ENCODE results near the gene ZBTB22. TPM values are rescaled to one million over a fixed set of nuclear protein-coding genes. Genes with fewer than 3 reads are reported as not detected.
"Not testable (repeated sequence)": the region's sequence is repeated elsewhere in the genome, so short reads cannot be mapped to it uniquely, and the experiment has no call there.

ZBTB22 gene
- total RNA-seq, 1 donor from 2014 or later = 15.8 TPM

GRCh38 chr6:33278810-33279209, 38.7 kb downstream of the ZBTB22 start:
- no peak for DNase-seq

GRCh38 chr6:33278392-33278741, 39.2 kb downstream of the ZBTB22 start:
- no peak for DNase-seq

DNA sequence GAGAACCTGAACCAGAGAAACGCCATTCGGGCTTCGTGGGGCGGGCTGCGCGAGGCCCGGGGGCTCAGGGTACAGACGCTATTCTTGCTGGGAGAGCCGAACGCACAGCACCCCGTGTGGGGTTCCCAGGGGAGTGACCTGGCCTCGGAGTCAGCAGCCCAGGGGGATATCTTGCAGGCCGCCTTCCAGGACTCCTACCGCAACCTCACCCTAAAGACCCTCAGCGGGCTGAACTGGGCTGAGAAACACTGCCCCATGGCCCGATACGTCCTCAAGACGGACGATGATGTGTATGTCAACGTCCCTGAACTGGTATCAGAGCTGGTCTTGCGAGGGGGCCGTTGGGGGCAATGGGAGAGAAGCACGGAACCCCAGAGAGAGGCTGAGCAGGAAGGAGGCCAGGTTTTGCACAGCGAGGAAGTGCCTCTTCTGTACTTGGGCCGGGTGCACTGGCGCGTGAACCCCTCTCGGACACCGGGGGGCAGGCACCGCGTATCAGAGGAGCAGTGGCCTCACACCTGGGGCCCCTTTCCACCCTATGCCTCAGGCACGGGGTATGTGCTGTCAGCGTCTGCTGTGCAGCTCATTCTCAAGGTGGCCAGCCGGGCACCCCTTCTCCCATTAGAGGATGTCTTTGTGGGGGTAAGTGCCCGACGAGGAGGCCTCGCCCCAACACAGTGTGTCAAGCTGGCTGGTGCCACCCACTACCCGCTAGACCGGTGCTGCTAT, 39.7 kb downstream of the ZBTB22 start:
- DNase-seq = peak; percentile 20

DNA sequence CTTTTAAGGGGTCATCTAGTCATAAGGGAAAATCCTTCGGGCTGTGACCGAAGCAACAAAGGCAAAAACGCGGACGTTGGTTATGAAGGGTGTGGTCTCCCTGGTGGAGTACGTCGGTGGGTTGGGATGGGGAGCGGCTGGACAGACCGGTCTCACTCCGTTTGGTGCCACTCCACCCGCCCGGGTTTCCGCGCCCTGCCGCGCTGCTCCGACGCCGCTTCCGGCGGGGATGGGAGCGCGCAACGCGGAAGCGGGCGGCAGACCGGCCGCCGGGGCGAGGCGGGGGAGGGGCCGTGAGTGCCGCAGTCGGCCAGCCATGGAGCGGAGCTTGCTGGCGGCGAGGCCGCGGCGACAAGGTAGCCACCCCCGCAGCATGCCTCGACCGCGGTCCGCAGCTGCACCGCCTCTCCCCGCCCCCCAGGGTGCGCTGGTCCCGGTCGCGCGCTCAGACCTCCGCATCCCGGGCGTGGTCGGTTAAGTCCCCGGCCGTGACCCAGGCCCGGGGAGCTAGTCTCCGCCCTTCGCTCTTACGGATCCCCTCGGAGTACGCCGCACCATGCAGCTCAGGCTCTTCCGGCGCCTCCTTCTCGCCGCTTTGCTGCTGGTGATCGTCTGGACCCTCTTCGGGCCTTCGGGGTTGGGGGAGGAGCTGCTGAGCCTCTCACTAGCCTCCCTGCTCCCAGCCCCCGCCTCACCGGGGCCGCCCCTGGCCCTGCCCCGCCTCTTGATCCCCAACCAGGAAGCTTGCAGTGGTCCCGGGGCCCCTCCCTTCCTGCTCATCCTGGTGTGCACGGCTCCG, 40.5 kb downstream of the ZBTB22 start, which contains the start of gene B3GALT4:
Gene B3GALT4 (plus strand): TSS at position 260 of the 799 bp plus-strand sequence. CDS start 297 bp downstream, at position 557.
- DNase-seq = peak; percentile 67

DNA sequence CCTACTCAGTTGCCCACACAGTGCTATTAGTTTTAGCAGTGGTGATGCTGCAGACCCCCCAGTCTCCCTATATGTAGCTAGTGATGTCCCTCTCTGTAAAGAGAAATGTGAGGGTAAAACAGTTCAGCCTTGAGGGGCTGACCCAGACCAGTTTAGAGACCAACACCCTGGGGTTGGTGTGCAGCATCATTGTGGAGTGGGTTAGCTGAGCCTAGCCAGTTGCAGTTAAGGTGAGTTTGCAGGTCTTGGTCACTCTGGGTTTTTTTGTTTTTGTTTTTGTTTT, 41.0 kb downstream of the ZBTB22 start:
- DNase-seq = no peak

GRCh38 chr6:33275795-33276580, 41.6 kb downstream of the ZBTB22 start:
- not testable (repeated sequence) for DNase-seq

- peak; percentile 10 for DNase-seq
Observed at GRCh38 chr6:33273924-33274902, 43.3 kb downstream of the ZBTB22 start.

DNA sequence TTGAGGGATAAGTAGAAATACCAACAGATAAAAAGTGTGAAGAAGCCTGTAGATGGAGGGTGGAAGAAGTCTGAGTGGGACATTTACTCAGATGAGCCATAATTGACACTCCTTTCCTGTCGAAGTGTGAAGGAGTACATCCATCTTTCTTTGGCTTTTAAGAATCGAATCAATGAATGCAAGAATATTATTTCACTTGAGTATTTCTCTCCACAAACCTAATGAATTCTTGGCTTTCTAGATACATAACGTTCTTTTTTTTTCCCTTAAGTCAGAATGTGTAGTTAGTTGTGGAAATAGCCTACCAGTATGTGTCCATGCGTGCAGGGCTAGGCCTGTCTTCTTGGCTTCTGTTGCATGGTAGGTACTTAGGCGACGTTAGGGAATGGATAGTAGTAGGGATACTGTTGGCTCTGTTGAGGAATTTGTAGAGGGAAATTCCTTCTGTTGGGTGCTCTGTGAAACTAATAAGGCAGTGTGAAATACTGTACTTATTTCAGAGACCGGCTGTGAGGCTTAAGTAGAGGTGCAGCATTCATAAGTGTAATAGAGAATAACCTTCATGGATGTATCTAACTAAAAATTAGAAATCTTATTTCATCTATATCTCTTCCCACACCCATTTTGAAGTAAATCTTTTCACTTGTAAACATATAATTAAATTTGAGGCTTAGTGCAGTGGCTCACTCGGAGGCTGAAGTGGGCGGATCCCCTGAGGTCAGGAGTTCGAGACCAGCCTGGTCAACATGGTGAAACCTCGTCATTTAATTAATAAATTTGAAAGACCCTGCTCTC, 44.2 kb downstream of the ZBTB22 start:
- DNase-seq = peak; percentile 7

DNA sequence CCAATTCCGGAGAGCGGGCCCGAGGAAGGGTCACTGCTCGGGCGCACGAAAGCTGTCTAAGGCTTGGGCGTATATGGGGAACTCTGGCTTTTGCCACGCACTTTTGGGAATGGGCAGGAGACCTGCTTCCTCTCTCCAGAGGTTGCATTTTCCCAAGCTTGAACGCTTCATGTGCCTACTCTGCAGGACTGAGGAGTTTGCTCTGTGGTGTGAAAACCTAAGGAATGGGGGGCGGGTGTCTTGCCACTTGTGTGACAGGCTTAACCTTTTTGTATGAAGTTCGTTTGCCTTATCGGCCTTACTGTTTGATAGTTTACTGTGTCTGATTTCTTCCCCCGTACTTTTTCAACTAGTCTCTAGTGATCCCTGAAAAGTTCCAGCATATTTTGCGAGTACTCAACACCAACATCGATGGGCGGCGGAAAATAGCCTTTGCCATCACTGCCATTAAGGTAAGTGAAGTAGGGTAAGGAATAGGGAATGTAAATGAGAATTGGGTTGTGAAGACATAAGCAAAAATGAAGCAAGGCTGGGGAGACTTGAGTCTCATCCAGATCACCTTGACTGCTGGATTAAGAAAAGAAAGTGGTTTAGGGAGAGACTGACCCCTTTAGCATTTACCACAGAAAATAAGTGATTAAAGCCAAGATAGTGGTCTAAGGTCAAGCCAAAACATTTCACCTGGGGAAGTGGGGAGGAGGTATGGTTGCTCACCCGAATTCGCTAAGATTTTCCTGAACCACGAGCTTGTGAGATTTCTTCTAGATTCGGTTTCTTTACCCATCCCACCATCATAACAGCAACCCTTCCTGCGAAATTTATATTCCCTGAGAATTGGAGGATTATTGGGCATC, 45.0 kb downstream of the ZBTB22 start:
- DNase-seq = peak; percentile 46

- peak; percentile 100 for DNase-seq
Observed at GRCh38 chr6:33271468-33272274, 45.9 kb downstream of the ZBTB22 start, which contains the start of the genes RPS18 and VPS52. RPS18 (plus strand) TSS chr6:33272075; CDS start chr6:33272120, 45 bp downstream. VPS52 (minus strand) TSS chr6:33271876; CDS start chr6:33271675, 201 bp downstream.

GRCh38 chr6:33271117-33271467, 46.5 kb downstream of the ZBTB22 start:
- DNase-seq = no peak

Other genes starting within 250 kb of the ZBTB22 start
- gene HLA-DPA1, start 244.1 kb downstream of the ZBTB22 start, total RNA-seq = 0.34 and 17.4 TPM in 2 replicates
- 1.4 and 22.4 TPM in 2 replicates for gene HLA-DPB1, start 241.8 kb downstream of the ZBTB22 start, total RNA-seq
- gene COL11A2, start 125.3 kb downstream of the ZBTB22 start, total RNA-seq = 0.28 and 0.34 TPM in 2 replicates
- gene RXRB, start 117.1 kb downstream of the ZBTB22 start, total RNA-seq = 26.6 and 27.9 TPM in 2 replicates
- gene SLC39A7, start 116.9 kb downstream of the ZBTB22 start, total RNA-seq = 93.6 and 99.4 TPM in 2 replicates
- gene HSD17B8, start 113.1 kb downstream of the ZBTB22 start, total RNA-seq = 8.7 and 9.7 TPM in 2 replicates
- 22.6 and 29.0 TPM in 2 replicates for gene RING1, start 109.2 kb downstream of the ZBTB22 start, total RNA-seq
- gene VPS52, start 45.9 kb downstream of the ZBTB22 start, total RNA-seq = 33.7 and 38.5 TPM in 2 replicates
- 1,732 and 3,722 TPM in 2 replicates for gene RPS18, start 45.7 kb downstream of the ZBTB22 start, total RNA-seq
- gene B3GALT4, start 40.6 kb downstream of the ZBTB22 start, total RNA-seq = 5.9 and 10.0 TPM in 2 replicates
- 65.9 and 75.4 TPM in 2 replicates for gene WDR46, start 28.5 kb downstream of the ZBTB22 start, total RNA-seq
- 22.1 and 29.1 TPM in 2 replicates for gene PFDN6, start 28.1 kb downstream of the ZBTB22 start, total RNA-seq
- gene RGL2, start 18.8 kb downstream of the ZBTB22 start, total RNA-seq = 82.4 and 88.3 TPM in 2 replicates
- 137 and 154 TPM in 2 replicates for gene TAPBP, start 3.7 kb downstream of the ZBTB22 start, total RNA-seq
- 52.1 and 57.9 TPM in 2 replicates for gene DAXX, start 5.2 kb upstream of the ZBTB22 start, total RNA-seq
- 12.4 and 34.3 TPM in 2 replicates for gene KIFC1, start 74.1 kb upstream of the ZBTB22 start, total RNA-seq
- 14.4 and 16.5 TPM in 2 replicates for gene PHF1, start 93.3 kb upstream of the ZBTB22 start, total RNA-seq
- gene CUTA, start 100.4 kb upstream of the ZBTB22 start, total RNA-seq = 61.3 and 61.7 TPM in 2 replicates
- gene SYNGAP1, start 102.3 kb upstream of the ZBTB22 start, total RNA-seq = 2.4 and 2.5 TPM in 2 replicates
- 5.5 and 6.3 TPM in 2 replicates for gene ZBTB9, start 136.8 kb upstream of the ZBTB22 start, total RNA-seq

Data from dermis blood vessel endothelial cell (primary cell).